ENCODE results near the gene ADCY7. TPM values are rescaled to one million over a fixed set of nuclear protein-coding genes. Genes with fewer than 3 reads are reported as not detected.

The ADCY7 gene
- total and polyA plus RNA-seq, 2 donors (not counting 1 experiment from before 2014, with no cell fraction given): 9.9 to 34.0 TPM

- Histone ChIP-seq H3K4me3 (replicated peaks in 1 of 4; ENCODE audit: control extremely low read depth in 1 of 4, insufficient read depth in 1 of 4, low read depth in 3 of 4, low read length in 4 of 4) (no peak overlapping the region), H3K9ac (ENCODE audit: insufficient read depth, low read length) (no peak overlapping the region), H3K79me2 (ENCODE audit: control insufficient read depth, insufficient read depth, low read length) (no peaks in the 10 kb centered on the region), H3K4me1 (ENCODE audit: control insufficient read depth, extremely low read depth, insufficient read depth, low read length) (peaks cover 15% of the 10 kb centered on the region), H3K36me3 (ENCODE audit: control insufficient read depth, insufficient read depth, low read length) (no peaks in the 10 kb centered on the region), H2AFZ (ENCODE audit: low read length) (no peak overlapping the region), H3K27me3 (ENCODE audit: control insufficient read depth, insufficient read depth, low read length) (no peaks in the 10 kb centered on the region), H3K9me3 (ENCODE audit: control insufficient read depth, insufficient read depth, low read depth, low read length) (no peaks in the 10 kb centered on the region), H3K27ac (ENCODE audit: insufficient read depth, low read length) (no peak overlapping the region), H4K20me1 (ENCODE audit: control insufficient read depth, extremely low read depth, insufficient read depth, low read length) (no peaks in the 10 kb centered on the region), H3K4me2 (ENCODE audit: extremely low read depth, insufficient read depth, low read length) (no peak overlapping the region)
- no peak for TF ChIP-seq EZH2 (IDR thresholded peaks at IDR 0.05; ENCODE audit: low read length, missing control alignments)
- no peak for TF ChIP-seq CTCF (conservative IDR thresholded peaks at IDR 0.05 in 1 of 2, IDR thresholded peaks at IDR 0.05 in 1 of 2; ENCODE audit: low read depth in 1 of 2, low read length in 2 of 2)
- no peak for DNase-seq (ENCODE audit: low read depth in 2 of 2)
Measured at GRCh38 chr16:50299508-50300105, 33.3 kb downstream of the ADCY7 start.

DNA sequence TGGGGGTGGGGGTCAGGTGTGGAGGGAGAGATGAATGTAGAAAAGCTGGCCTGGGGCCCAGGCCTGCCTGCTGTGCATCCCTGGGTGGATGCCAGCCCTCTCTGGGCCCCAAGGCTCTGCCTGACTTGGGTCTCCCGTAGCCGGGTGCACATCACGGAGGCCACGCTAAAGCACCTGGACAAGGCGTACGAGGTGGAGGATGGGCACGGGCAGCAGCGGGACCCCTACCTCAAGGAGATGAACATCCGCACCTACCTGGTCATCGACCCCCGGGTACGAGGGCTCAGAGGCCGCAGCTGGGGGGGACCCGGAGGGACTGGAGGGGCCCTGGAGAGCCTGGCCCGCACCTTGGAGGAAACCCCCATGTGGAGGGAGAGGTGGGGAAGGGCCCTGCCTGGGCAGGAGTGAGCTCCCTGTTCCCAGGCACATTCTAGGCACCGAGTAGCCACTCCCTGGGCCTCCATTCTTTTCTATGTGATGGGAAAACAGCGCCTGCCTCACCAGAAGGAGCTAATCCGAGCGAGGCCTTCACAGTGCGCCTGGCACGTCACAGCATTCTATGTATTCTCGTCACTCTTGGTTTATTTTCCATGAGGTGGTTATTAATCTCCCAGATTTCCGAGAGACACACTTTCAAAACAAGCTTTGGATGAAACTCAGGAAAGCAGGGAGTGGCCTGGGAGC, 34.7 kb downstream of the ADCY7 start:
- Histone ChIP-seq H3K27me3 (ENCODE audit: control insufficient read depth, insufficient read depth, low read length) (no peaks in the 10 kb centered on the region), H2AFZ (ENCODE audit: low read length) (no peak overlapping the region), H3K4me2 (ENCODE audit: extremely low read depth, insufficient read depth, low read length) (no peak overlapping the region), H3K9me3 (ENCODE audit: control insufficient read depth, insufficient read depth, low read depth, low read length) (no peaks in the 10 kb centered on the region), H3K27ac (ENCODE audit: insufficient read depth, low read length) (peak overlapping the region; percentile 44), H3K36me3 (ENCODE audit: control insufficient read depth, insufficient read depth, low read length) (no peaks in the 10 kb centered on the region), H3K4me3 (replicated peaks in 1 of 4; ENCODE audit: control extremely low read depth in 1 of 4, insufficient read depth in 1 of 4, low read depth in 3 of 4, low read length in 4 of 4) (no peak overlapping the region), H4K20me1 (ENCODE audit: control insufficient read depth, extremely low read depth, insufficient read depth, low read length) (no peaks in the 10 kb centered on the region), H3K9ac (ENCODE audit: insufficient read depth, low read length) (no peak overlapping the region), H3K79me2 (ENCODE audit: control insufficient read depth, insufficient read depth, low read length) (no peaks in the 10 kb centered on the region), H3K4me1 (ENCODE audit: control insufficient read depth, extremely low read depth, insufficient read depth, low read length) (peaks cover 15% of the 10 kb centered on the region)
- peak; percentile 69 to 80 for DNase-seq (ENCODE audit: low read depth in 2 of 2)
- TF ChIP-seq CTCF (conservative IDR thresholded peaks at IDR 0.05 in 1 of 2, IDR thresholded peaks at IDR 0.05 in 1 of 2; ENCODE audit: low read depth in 1 of 2, low read length in 2 of 2): no peak
- TF ChIP-seq EZH2 (IDR thresholded peaks at IDR 0.05; ENCODE audit: low read length, missing control alignments): no peak

DNA sequence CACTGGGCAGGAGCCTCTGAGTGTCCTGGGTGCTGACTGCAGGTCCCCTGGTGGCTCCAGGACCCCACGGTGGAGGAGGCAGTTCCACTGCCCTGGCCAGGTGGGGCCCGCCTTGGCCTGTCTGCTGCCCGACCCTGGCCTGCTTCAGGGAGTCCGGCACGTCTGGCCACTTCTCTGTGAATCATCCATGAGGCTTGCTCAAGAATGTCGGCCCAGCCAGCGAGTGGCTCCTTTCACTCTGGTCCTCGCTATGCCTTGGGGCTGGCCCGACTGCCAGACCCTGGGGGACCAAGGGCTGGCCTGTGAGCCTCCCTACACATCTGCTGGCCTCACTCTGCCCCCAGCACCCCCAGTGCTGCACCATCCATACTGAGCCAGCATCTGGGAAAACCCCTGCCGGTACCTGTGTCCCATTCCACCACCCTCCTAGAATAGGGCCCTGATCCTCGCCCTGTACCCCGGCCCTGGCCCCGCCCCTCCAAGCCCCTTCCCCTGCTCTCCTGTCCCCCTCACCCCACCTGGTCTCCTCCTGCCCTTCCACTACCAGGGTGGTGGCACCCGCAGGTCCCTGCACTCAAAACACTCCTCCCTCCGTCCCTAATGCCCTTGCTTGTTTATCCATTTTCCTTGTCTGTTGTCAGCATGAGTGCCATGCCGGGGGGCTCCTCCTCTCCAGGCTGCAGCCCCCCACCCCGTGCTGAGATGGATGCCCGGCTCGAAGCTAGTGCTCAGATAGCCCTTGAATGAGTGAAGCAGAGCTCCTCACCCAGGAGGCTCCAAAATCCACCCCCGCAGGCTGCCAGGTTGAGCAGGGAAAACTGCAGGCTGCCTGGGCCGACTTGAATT, 35.5 kb downstream of the ADCY7 start:
- H4K20me1 ChIP-seq (ENCODE audit: control insufficient read depth, extremely low read depth, insufficient read depth, low read length): no peaks in the 10 kb centered on the region
- no peaks in the 10 kb centered on the region for H3K9me3 ChIP-seq (ENCODE audit: control insufficient read depth, insufficient read depth, low read depth, low read length)
- no peaks in the 10 kb centered on the region for H3K79me2 ChIP-seq (ENCODE audit: control insufficient read depth, insufficient read depth, low read length)
- no peak overlapping the region for H2AFZ ChIP-seq (ENCODE audit: low read length)
- H3K4me2 ChIP-seq (ENCODE audit: extremely low read depth, insufficient read depth, low read length): no peak overlapping the region
- peak; percentile 71 to 91 for DNase-seq (ENCODE audit: low read depth in 2 of 2)
- no peaks in the 10 kb centered on the region for H3K36me3 ChIP-seq (ENCODE audit: control insufficient read depth, insufficient read depth, low read length)
- peak overlapping the region; percentile 44 for H3K27ac ChIP-seq (ENCODE audit: insufficient read depth, low read length)
- H3K9ac ChIP-seq (ENCODE audit: insufficient read depth, low read length): no peak overlapping the region
- no peak for TF ChIP-seq EZH2 (IDR thresholded peaks at IDR 0.05; ENCODE audit: low read length, missing control alignments)
- no peak for TF ChIP-seq CTCF (conservative IDR thresholded peaks at IDR 0.05 in 1 of 2, IDR thresholded peaks at IDR 0.05 in 1 of 2; ENCODE audit: low read depth in 1 of 2, low read length in 2 of 2)
- no peak overlapping the region for H3K4me3 ChIP-seq (replicated peaks in 1 of 4; ENCODE audit: control extremely low read depth in 1 of 4, insufficient read depth in 1 of 4, low read depth in 3 of 4, low read length in 4 of 4)
- no peaks in the 10 kb centered on the region for H3K27me3 ChIP-seq (ENCODE audit: control insufficient read depth, insufficient read depth, low read length)
- peaks cover 15% of the 10 kb centered on the region for H3K4me1 ChIP-seq (ENCODE audit: control insufficient read depth, extremely low read depth, insufficient read depth, low read length)
